ENCODE results near the gene TNFRSF25. TPM values are rescaled to one million over a fixed set of nuclear protein-coding genes. Genes with fewer than 3 reads are reported as not detected.

TNFRSF25 gene
- total and polyA plus RNA-seq, 2 of the 8 experiments (the other 6 are each of a cell fraction or from before 2014, with no cell fraction given) = 10.7 to 19.5 TPM

GRCh38 chr1:6502000-6502891 lies 36.3 kb upstream of the TNFRSF25 start:
- no peak overlapping the region for H3K9ac ChIP-seq (replicated peaks in 1 of 4; ENCODE audit: extremely low read depth in 1 of 4, low read depth in 3 of 4, low read length in 3 of 4)
- peaks cover 0 to 4% of the 10 kb centered on the region in 2 experiments for H4K20me1 ChIP-seq (replicated peaks in 1 of 2; ENCODE audit: control insufficient read depth in 1 of 2, insufficient read depth in 2 of 2, low read length in 2 of 2)
- H2AK5ac ChIP-seq (ENCODE audit: low read depth, low read length) = no peak overlapping the region
- no peak overlapping the region for H3K4ac ChIP-seq (replicated peaks; ENCODE audit: insufficient read length, low read depth, low read length)
- peak overlapping the region; percentile 63; the same call in 1 of the 2 replicates for H4K8ac ChIP-seq (ENCODE audit: extremely low read depth, insufficient read depth, low read length)
- no peaks in the 10 kb centered on the region for H3K79me2 ChIP-seq (ENCODE audit: control insufficient read depth in 1 of 2, insufficient read depth in 2 of 2, low read length in 2 of 2)
- no peak overlapping the region for H2AFZ ChIP-seq (ENCODE audit: low read length)
- H3K9me3 ChIP-seq (ENCODE audit: insufficient read depth in 2 of 2, low read depth in 1 of 2, low read length in 1 of 2) = no peaks in the 10 kb centered on the region
- no peak overlapping the region for H2BK12ac ChIP-seq (ENCODE audit: low read depth, low read length)
- FAIRE-seq (no peak), DNase-seq (ENCODE audit: low read depth in 1 of 2, low spot score in 2 of 2) (no peak)
- ChIA-PET CTCF (ENCODE audit: partially characterized antibody) (interaction anchor here (0.7 to 10.2 kb wide), 9 partner anchors 10 to 64 kb away, joined by 3 to 107 read pairs (median 5); partner anchors contain the start of gene PLEKHG5), POLR2A (ENCODE audit: partially characterized antibody) (interaction anchor here (1.3 to 3.0 kb wide), 4 partner anchors 11 to 20 kb away, joined by 6 to 8 read pairs (median 6); partner anchors contain the start of gene PLEKHG5)
- H3K14ac ChIP-seq (ENCODE audit: insufficient read length) = no peak overlapping the region
- no peak overlapping the region for H2BK20ac ChIP-seq (ENCODE audit: low read length)
- H2BK5ac ChIP-seq (ENCODE audit: low read depth, low read length) = 0 out of 2 replicates have a peak overlapping the region, but pooled peaks have one; percentile 35
- no peak overlapping the region for H2BK15ac ChIP-seq (ENCODE audit: low read length)
- H4K91ac ChIP-seq (replicated peaks; ENCODE audit: insufficient read length, low read length) = no peak overlapping the region
- peaks cover 0 to 16% (median 9%) of the 10 kb centered on the region in 4 experiments; a peak in 3 of 7 replicates for H3K27me3 ChIP-seq (replicated peaks in 1 of 4; ENCODE audit: control insufficient read depth in 3 of 4, extremely low read depth in 1 of 4, insufficient read depth in 3 of 4, low read length in 3 of 4)
- no peaks in the 10 kb centered on the region; the same call in 1 of the 2 replicates for H3K79me1 ChIP-seq (ENCODE audit: low read depth, low read length)
- 93% methylated on average over 30 of the region's 31 CpGs; no CpG with 5 or more reads in 1 of the 2 experiments for WGBS, 2 experiments (ENCODE audit: extremely low coverage in 1 of 2, insufficient coverage in 1 of 2, insufficient read length in 1 of 2, insufficient replicate concordance in 2 of 2, low coverage in 1 of 2, low lambda C conversion rate in 2 of 2, missing lambda C conversion rate in 1 of 2)
- no peak overlapping the region for H4K5ac ChIP-seq (ENCODE audit: insufficient read length, low read depth, low read length)
- H3K4me3 ChIP-seq (ENCODE audit: extremely low read depth in 1 of 4, insufficient read depth in 2 of 4, low read depth in 3 of 4, low read length in 4 of 4) = no peak overlapping the region
- no peak overlapping the region for H3K56ac ChIP-seq (replicated peaks; ENCODE audit: insufficient read length, low read depth, low read length)
- H3K23ac ChIP-seq (ENCODE audit: insufficient read length) = no peak overlapping the region
- H3K4me2 ChIP-seq (ENCODE audit: insufficient read depth in 1 of 2, low read depth in 2 of 2, low read length in 2 of 2) = no peak overlapping the region
- no peak overlapping the region for H3K18ac ChIP-seq (ENCODE audit: extremely low read depth, low read length)
- H3K36me3 ChIP-seq (ENCODE audit: control insufficient read depth in 2 of 4, insufficient read depth in 4 of 4, low read length in 3 of 4) = no peaks in the 10 kb centered on the region
- peaks cover 0 to 4% (median 0%) of the 10 kb centered on the region in 4 experiments; a peak in 2 of 7 replicates for H3K4me1 ChIP-seq (replicated peaks in 1 of 4; ENCODE audit: control insufficient read depth in 3 of 4, insufficient read depth in 4 of 4, low read length in 3 of 4)
- no peak for TF ChIP-seq SIN3A (conservative IDR thresholded peaks at IDR 0.05 in 1 of 2, IDR thresholded peaks at IDR 0.05 in 1 of 2; ENCODE audit: low read depth in 1 of 2, low read length in 2 of 2)
- no peak for TF ChIP-seq RBBP5 (IDR thresholded peaks at IDR 0.05; ENCODE audit: borderline replicate concordance, low read depth, low read length)
- TF ChIP-seq RFX5 (IDR thresholded peaks at IDR 0.05; ENCODE audit: borderline replicate concordance, low read depth, low read length) = no peak
- TF ChIP-seq SIRT6 (IDR thresholded peaks at IDR 0.05; ENCODE audit: low read length) = no peak
- peaks cover 4% of the 10 kb centered on the region; the same call in 1 of the 2 replicates for H3K23me2 ChIP-seq (ENCODE audit: low read depth, low read length)
- H3K27ac ChIP-seq (ENCODE audit: low read depth, low read length) = no peak overlapping the region
- no peak overlapping the region for H2BK120ac ChIP-seq (replicated peaks; ENCODE audit: low read depth, low read length)

Measured in H1 (cell line).